Epithelial cell of esophagus (primary cell): ENCODE measurements around the gene OVCA2.

Source experiments
- DNase-seq: peaks from one replicate; pipeline ENCODE4 v3.0.0; 2010; ENCODE audit warnings: low read depth
- H3K4me3 ChIP-seq: 2 replicates; pipeline ENCODE4 v1.5.1; 2011; ENCODE audit warnings: mild to moderate bottlenecking, low read length, control low read depth
- CTCF ChIP-seq: IDR thresholded peaks from 2 replicates; pipeline ENCODE4 v1.5.1; 2011; ENCODE audit warnings: low read depth, mild to moderate bottlenecking, low read length, control low read depth, inconsistent platforms; ENCODE audit not compliant: insufficient read depth; ENCODE audit errors: missing control alignments

The OVCA2 gene

GRCh38 chr17:2064147-2064489 is 22.3 kb downstream of the OVCA2 start:
- TF ChIP-seq CTCF = no peak
- H3K4me3 ChIP-seq = no peak overlapping the region
- DNase-seq = no peak

GRCh38 chr17:2064520-2064971 is 22.7 kb downstream of the OVCA2 start:
- no peak for DNase-seq
- no peak for TF ChIP-seq CTCF
- H3K4me3 ChIP-seq = no peak overlapping the region

GRCh38 chr17:2064980-2065785 is 23.4 kb downstream of the OVCA2 start:
- TF ChIP-seq CTCF = peak; percentile 41
- no peak overlapping the region for H3K4me3 ChIP-seq
- peak; percentile 63 for DNase-seq

- H3K4me3 ChIP-seq = no peak overlapping the region
- DNase-seq = no peak
- TF ChIP-seq CTCF = no peak
Observed at GRCh38 chr17:2065949-2066400, 24.2 kb downstream of the OVCA2 start.

GRCh38 chr17:2067048-2067561 is 25.3 kb downstream of the OVCA2 start:
- no peak for TF ChIP-seq CTCF
- DNase-seq = no peak
- no peak overlapping the region for H3K4me3 ChIP-seq

GRCh38 chr17:2067608-2068024 is 25.8 kb downstream of the OVCA2 start:
- no peak for TF ChIP-seq CTCF
- no peak overlapping the region for H3K4me3 ChIP-seq
- DNase-seq = no peak
